SKM-1 treated with dmso at 0.1 percent for 144 hours (cell line): ENCODE measurements around the gene TMEM63A.

Source experiments
- DNase-seq: peaks from one replicate; lab custom pipeline; 2025; ENCODE audit not compliant: unreplicated experiment; lab: John Stamatoyannopoulos, UW

Gene TMEM63A

DNA sequence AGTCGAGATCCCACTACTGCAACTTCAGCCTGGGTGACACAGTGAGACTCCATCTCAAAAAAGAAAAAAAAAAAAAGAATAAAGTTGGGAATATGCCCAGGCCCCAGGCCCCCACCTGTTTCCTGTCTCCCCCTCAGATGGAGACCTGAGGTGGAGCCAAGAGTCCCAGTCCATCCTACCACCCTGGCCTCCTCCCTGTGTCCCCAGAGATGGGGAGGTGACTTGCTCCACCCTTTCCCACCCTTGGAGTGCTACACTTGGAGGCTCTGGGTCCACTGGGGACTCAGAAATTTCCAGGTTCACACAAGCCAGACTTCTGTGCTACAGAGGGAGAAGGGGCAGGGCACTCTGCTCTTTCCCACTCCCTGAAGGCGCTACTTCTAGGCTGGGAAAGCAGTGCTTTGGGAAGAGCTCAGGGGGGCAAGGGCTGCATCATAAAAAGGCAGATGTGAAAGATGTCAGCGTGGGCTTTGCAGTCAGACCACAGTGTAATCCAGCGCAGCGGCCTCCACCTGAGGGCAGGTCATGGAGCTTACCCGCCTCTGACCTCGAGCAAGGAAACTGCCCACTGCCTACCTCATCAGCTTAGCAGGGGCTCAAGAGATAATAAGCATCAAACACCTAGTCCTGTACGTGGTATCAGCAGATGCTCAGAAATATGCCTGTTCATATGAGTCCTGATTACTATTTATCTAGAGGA lies 13.4 kb downstream of the TMEM63A start:
- DNase-seq: no peak

DNA sequence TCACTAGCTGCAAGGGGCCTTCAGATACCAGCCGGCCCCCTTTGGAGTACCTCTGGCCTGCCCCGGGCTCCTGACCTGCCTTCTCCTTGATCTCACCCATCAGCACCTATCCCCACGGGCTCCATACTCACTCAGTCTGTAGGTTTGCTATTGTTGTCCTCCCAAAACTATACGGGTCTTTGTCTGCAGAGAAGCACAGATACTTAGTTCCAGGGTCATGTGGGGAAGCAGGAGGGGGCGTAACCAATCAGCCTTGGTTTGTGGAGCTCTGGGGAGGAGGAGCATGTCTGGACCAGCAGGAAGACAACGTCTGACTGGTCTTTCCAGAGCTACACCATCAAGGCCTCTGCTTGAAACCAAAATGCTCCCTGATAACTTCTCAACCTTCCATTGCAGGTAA lies 15.2 kb downstream of the TMEM63A start:
- DNase-seq: no peak

DNA sequence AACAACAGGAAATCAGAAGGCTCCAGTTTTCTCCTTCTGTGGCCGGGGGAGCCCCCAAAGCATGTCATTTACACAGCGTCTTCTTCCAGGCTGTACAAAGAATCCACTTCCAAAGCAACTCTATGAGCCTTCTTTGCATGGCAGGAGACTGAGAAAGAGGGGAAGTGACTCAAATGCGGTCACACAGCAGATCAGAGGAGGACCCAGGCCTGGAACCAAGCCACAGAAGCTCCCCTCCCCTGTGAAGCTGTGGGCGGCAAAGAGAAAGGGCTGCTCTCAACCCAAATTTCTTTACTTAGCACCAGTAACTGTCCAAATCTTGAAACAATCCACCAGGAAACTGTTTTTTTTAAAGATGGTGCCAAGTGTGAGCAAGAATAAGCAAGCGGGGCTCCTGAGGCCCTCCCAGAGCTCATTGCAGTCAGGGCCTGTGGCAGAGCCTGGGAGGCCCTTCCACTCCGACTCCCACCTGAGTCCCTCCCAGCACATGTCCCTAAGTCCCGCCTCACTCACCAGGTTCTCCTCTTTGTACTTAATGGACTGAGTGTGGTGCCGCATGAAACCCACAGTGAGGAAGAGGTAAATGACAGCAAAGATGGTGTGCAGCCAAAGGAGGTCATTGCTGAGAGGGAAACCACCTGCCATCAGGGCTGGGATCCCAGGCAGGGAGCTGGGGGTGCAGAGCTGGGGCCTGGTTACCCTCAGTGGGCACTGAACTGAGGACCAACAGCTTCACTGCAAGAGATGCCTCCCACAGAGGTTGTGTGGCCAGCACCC lies 15.9 kb downstream of the TMEM63A start:
- DNase-seq: peak; percentile 93

DNA sequence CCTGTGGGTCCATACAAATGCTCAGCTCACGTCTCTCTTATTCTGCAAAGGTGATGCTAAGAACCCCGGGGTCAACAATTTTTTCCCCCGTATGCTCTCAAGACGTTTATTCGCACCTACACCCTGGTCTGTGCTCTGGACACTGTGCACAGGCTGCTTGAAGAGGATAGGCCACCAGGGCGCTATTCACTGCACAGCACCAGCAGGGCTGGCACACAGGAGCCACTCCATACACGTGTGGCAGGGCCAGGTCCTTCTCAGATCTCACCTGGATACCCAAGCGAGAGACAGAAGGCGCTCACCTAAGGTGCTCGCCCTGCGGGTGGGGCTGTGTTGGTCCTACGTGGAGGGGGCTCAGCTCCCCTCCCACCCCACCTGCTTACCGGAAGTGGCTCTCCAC lies 16.7 kb downstream of the TMEM63A start:
- DNase-seq: no peak

DNA sequence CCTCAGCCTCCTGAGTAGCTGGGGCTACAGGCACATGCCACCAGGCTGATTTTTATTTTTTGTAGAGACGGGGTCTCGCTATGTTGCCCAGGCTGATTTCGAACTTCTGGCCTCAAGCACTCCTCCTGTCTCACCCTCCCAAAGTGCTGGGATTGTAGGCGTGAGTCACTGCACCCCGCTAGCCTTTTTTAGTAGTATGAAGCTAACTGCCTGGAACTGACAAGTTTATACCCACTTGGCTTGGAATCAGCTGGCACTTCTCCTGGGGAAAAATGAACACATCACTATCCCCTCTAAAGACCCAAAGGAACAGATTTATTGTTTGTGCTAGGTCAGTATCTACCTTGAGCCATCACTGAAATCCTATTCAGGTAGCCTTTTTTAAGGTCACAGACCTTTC lies 19.0 kb downstream of the TMEM63A start:
- no peak for DNase-seq

DNA sequence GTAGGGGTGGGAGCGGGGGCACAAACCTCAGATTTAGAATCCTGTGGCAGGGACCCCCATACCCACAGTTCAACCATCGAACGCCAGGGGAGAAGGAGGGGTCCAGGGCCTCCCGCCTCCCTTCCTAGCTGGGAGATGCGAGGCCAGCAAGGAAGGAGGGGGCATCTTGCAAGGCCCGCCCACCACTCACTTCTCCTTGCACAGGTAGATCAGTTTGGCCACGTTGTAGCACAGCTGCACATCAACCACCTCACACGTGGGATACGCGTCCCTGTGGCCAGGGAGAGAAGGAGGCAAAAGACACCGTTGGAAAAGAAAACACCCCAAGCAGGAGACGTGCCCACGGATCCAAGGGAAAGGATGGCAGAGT lies 19.6 kb downstream of the TMEM63A start:
- no peak for DNase-seq

DNA sequence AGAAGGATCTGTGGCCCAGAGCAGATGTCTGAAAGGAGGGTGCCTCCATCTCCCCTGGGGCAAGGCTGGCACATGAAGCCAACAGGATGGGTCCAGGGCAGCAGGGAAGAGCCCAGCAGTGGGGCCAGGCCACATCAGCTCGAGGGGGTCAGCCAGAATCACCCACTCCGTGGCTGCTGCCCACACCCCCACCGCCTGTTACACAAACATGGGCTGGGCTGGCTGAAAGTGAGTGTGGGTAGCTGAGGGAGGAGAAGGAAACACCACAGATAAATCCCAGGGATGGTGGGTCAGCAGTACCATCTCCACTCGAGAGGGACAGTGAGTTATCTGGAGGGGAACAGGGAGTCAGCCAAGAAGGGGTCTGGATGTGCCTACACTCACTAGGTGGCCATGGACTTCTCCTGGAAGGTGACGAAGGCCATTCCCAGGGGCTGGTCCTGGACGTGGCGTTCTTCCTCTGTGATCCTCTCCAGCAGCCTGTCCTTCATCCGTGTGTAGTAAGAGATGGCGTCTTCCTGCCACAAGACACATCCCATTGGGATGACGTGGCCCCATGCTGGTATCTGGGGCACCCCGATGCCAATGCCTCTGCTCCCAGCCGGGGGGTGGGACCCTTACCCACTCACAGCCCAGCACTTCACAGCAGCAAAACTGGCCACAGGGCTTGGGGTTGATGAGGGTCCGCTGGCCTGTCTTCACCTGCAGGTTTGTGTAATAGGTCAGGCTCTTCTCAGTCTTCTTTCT lies 20.2 kb downstream of the TMEM63A start:
- no peak for DNase-seq

DNA sequence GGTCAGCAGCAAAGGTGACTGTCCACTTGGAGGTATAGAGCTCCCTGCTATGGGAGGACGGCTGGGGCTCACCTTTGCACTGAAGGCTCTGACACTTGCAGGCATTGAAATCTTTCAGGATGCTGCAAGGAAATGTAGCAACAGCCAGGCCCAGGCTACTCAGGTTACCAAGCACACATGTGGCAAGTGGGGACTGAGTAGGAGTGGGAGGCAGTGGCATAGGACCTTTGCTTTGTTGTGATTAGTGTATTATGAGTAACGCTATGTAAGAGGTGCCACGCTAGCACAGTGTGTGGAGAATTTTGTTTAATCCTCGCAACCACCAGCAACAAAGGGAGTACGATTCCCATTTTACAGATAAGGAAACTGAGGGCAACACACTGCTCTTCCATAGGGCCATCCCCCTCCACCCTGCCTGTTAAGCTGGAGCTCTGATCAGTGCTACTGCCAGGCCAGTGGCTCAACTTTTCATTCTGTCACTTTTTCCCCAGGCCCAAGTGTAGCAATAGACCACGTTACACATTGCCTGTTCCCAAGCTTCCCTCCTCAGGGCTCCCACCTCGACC lies 21.2 kb downstream of the TMEM63A start:
- no peak for DNase-seq

DNA sequence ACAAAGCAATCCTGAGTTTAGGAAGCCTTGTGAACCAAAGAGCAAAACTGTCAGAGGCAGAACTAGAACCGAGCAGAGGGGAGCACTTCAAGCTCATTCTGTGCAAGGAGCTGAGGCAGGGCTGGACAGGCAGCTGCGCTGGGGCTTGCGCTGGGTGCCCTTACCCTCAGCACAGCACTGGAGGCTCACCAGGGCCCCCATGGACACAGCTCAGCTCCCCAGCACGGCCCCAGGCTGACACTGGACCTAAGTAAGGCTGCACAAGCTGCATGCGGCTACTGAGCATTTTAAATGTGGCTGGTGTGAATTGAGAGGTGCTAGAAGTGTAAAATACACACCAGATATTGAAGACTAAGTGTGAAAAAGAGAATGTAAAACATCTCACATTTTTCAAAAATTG lies 22.1 kb downstream of the TMEM63A start:
- DNase-seq: no peak

DNA sequence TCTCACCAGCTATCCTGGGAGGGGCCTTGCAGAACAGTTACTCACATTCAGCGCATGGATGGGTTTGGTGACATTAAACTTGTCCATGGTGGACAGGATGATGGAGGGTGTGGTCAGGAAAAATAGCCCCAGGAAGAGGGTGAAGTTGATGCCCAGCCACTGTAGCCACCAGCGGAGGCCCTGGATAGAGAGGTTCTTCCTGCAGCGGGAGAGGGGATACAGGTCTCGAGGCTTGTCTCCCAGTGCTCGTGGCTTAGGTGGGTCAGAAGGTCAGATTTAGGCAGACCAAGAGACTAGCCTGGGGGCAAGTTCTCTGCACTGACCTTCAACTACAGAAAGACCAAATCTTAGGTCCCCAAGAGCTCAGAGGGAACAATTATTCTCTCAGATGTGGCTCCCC lies 23.0 kb downstream of the TMEM63A start:
- DNase-seq: no peak

DNA sequence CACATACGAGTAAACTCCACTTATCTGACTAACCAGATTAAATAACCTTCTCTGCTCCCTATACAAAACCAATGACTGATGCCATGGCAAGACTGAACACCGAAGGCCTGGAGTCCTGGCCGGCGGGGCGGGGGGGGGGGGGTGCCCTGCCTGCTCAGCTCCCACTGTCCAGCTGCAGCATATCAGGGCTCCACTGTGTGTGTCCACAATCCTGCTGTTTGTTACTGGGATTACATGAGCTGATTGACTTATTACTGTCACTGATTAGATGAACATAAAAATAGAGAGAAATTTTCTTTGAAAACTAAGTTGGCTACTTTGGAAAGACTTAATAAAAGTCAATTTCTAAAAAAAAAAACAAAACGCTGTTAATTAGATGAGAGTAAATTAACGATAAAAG lies 24.9 kb downstream of the TMEM63A start:
- no peak for DNase-seq

DNA sequence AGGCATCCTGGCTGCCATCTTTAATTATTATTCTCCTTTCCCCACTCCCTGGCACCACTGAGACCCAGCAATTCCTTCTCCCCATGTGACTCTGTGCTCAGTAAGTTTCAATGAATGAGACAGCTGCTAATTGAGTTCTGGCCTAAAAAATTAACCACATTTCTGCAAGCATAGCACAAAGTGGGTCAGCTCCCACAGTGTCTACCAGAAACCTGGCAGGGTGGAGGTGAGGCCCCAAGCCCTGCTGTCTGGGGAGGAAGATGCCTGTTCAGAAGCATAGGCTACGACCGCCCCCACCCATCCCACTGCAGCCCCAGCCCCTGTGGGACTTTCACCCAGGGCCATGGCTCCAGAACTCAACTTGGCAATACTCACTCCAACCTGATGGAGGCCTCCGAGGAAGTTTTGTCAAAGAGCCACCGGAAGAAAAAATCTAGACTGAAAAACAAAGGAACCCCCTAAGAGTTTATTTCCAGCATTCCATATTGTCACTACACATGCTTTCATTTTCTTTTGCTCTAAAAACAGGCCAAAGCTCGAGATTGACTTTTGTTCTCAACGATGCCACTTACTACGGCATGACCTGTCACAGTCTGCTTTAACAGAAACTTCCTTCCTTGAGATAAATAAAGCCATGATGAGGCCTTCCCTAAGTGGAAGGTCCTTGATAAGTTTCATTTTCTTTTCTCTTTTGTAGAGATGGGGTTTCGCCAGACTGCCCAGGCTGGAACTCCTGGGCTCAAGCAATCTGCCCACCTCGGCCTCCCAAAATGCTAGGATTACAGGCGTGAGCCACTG lies 26.5 kb downstream of the TMEM63A start:
- no peak for DNase-seq

DNA sequence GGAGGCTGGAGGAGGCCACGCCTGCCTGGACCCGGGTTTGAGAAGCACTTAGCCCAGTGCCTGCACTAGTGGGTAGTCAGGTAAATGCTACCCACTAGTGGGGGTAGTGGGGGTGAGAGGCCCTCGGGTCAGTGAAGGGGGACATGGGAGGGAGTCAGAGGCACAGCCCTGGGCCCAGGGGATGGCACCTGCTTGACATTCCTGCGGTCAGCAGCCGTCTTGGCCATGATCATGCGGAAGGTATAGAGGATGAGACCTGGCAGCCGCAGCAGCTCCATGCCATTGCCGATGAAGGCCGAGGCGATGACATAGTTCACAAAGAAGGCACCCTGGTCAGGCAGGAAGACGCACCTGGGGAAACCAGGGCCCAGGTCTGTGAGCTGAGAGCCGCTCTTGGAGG lies 28.7 kb downstream of the TMEM63A start:
- no peak for DNase-seq

DNA sequence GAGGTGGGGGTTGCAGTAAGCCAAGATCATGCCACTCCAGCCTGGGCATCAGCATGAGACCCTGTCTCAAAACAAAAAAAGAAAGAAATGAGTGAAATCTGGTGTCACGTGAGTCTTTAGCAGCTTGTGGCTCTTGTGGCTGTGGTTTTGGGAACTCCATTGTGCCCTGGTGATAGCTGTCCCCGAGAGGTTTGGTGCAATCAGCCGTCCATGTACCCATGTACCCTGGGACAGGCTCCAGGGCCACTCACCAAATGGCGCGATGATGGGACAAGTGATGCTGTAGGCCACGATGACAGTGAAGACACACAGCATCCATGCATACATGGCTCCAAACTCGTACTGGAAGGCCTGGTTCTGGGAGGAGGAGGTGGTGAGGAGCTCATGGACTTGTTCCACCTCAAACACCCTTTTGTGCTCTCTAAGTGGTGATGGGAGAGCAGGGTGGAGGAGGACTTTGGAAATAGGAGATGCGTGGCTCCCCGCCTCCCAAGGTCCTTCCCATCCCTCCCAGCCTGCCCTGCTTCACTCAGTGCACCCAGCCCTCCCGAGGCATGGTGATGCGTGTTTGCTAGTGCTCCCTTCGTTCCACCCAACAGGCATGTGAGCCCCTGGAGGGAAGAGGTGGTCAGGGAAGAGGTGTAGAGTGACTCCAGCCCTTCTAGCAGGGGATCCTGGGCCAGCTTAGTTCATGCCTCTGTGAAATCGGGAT lies 29.6 kb downstream of the TMEM63A start:
- DNase-seq: no peak

DNA sequence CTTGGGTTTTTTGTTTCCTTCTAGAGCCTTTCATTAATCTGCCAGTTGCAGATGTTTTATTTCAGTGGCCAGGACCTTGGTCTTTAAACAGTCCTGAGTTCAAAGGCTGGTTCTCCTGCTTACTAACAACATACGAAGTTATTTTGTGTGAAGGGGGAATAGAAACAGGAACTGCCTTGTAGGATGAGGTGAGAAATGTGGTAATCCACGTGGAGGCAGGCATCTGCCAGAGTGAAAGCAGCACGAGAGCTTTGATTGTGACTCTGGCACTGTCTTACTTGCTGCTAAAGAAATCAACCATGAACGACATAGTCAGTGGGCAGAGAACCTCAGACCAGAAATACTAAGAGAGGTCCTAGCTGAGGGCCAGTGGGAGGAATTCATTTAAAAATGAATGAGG lies 30.4 kb downstream of the TMEM63A start:
- DNase-seq: peak; percentile 84

DNA sequence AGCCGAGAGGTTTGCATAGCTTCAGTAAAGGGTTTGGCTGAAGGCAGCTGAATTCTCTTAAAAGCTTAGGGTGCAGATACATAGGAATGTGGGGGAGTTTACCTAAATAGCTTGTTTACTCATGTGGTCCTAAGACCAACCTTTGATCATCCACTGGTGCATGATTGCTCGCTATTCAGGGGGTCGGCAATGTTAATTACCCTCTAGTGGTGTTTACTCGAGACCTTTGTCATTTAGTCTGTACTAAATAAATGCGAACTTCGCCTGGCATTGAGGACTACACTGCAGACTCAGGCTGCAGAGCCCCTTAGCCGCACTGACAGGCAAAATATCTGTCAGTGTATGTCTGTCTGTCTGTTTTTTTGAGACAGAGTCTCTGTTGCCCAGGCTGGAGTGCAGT lies 31.8 kb downstream of the TMEM63A start:
- DNase-seq: no peak

DNA sequence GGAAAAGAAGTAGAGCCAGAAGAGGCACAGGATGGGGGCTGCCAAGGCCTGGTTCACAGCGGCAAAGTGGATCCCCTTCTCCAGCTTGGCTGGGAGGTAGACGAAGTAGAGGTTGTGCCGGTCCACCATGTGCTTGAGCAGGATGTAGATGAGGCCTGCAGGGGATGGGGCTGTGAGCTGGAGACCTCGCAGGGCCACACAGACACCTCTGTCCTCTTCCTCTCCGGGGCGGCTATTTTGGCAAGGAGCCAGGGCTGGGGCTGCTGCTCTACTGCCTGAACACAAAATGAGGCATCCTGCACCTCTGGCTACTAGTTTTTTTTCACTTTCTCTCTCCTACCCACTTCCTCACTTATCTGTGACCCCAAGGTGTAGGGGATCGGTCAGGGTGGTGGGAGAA lies 32.3 kb downstream of the TMEM63A start:
- no peak for DNase-seq

DNA sequence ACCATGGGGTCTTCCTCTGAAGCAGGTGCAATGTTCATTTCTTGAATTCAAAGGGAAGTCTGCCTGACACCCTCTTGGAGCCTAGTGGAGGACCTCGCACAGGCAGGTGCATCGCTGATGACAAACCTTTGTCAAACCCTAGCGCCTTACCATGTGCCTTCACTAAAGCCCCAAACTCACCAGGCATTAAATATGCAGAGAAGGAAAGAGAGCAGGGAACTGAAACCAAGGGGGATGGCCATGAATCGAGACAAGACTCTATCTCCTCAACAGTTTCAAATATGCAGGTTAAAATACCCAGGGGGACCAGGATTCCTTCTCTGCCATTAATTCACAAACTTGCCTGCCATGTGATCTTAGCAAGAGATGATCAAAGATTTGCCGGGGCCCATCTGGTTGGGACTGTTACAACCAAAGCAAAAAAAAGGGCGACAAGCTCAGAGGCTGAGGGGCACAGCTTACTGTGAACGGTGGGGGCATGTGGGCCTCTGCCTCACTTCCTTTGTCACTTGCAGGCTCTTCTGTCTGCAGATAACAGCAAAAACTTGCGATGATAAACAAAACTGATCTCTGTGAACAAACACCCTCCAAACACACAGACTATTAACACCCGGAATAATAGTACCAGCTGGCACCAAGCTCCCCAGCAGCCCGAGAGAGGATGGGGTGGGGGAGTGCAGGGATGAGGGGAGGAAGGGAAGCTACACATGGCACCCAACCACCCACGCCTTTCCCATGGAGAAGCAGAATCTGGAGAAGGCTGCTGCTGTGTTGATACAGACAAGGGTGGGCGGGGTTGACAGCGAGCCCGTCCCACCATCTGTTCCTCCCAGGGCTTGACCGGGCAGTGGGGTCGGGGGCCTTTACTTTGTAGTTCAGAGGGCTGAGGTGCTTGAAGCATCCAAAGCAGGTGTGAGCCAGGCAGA lies 33.9 kb downstream of the TMEM63A start:
- DNase-seq: no peak

DNA sequence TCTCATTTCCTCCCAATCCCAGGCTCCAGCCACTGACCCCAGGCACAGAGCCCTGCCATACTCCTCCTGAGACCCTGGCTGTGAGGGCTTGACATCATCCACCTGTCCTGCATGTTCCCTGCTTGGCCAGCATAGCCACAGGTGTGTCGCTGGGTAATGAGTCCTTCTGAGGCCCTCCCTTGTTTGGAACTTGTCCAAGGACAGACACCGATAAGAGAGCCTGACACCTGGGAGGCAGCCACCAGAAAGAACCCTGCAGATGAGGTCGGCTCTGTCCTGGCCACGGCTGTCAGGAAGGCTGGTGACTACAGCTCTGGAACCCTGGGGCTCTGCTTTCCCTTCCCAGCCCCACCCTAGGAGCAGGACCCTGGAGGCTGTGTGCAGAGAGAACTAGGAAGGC lies 34.6 kb downstream of the TMEM63A start:
- no peak for DNase-seq
